Osteocyte (in vitro differentiated cells): ENCODE measurements around the gene MMP24. TPM values are rescaled to one million over a fixed set of nuclear protein-coding genes. Genes with fewer than 3 reads are reported as not detected.

Experiments
- DNase-seq: peaks from one replicate; pipeline ENCODE4 v3.0.0; 2021; ENCODE audit warnings: mixed read lengths; ENCODE audit not compliant: unreplicated experiment; ENCODE audit errors: extremely low spot score
- H3K27ac Mint-ChIP-seq: one replicate; pipeline ENCODE4 v1.8.0; 2021; ENCODE audit warnings: mild to moderate bottlenecking, mixed read lengths; ENCODE audit not compliant: unreplicated experiment
- H3K27me3 Mint-ChIP-seq: one replicate; pipeline ENCODE4 v1.8.0; 2021; ENCODE audit warnings: mixed read lengths; ENCODE audit not compliant: unreplicated experiment
- H3K36me3 Mint-ChIP-seq: one replicate; pipeline ENCODE4 v1.8.0; 2021; ENCODE audit warnings: mixed read lengths; ENCODE audit not compliant: unreplicated experiment
- H3K4me1 Mint-ChIP-seq: one replicate; pipeline ENCODE4 v1.8.0; 2021; ENCODE audit warnings: mixed read lengths; ENCODE audit not compliant: unreplicated experiment
- H3K4me3 Mint-ChIP-seq: one replicate; pipeline ENCODE4 v1.8.0; 2021; ENCODE audit warnings: mild to moderate bottlenecking, moderate library complexity, mixed read lengths; ENCODE audit not compliant: unreplicated experiment
- H3K9me3 Mint-ChIP-seq: one replicate; pipeline ENCODE4 v1.8.0; 2021; ENCODE audit warnings: mixed read lengths; ENCODE audit not compliant: unreplicated experiment
- total RNA-seq: library from RNA; stranded (reverse); gene quantifications from 2 replicates; pipeline ENCODE4 v1.2.1, GENCODE V29; 2021
- TF ChIP-seq, protein P1 (sequence below): fragments of 200-600 bp; sonication (generic); IDR thresholded peaks from 2 replicates; pipeline ENCODE4 v1.5.0; 2021; ENCODE audit warnings: antibody characterized with exemption, mild to moderate bottlenecking, moderate library complexity

Gene MMP24
- total RNA-seq, 1 donor from 2014 or later = 0.54 TPM

DNA sequence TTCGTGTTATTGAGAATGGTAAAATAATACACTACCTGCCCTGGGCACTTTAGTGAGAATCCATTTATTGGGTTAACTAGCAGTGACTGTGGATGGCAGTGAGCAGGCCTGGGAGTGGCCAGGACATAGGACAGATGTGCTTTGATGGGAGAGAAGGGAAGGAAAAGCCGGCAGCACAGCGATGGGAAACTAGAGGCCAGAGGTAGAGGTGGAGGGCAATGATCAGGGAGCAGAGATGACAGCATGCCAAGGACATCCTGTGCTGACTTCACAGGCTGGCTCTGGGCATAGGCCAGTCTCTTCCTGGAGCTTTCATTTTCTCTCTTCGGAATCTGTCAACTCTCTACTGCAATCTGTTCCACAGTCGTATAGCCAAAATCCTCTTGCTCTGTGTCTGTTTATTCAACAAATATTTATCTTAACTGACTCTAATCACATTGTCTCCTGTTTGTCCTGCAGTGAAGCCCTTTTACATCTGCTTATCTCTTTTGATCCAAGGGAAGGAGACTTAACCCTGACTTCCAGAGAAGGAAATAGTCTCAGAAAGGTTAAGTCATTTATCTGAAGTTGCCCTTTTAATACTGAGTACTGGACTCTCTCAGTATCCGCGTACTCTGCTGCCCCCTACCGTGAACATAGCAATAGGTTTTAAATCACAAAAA, 18.4 kb upstream of the MMP24 start:
- TF ChIP-seq, protein P1, sequence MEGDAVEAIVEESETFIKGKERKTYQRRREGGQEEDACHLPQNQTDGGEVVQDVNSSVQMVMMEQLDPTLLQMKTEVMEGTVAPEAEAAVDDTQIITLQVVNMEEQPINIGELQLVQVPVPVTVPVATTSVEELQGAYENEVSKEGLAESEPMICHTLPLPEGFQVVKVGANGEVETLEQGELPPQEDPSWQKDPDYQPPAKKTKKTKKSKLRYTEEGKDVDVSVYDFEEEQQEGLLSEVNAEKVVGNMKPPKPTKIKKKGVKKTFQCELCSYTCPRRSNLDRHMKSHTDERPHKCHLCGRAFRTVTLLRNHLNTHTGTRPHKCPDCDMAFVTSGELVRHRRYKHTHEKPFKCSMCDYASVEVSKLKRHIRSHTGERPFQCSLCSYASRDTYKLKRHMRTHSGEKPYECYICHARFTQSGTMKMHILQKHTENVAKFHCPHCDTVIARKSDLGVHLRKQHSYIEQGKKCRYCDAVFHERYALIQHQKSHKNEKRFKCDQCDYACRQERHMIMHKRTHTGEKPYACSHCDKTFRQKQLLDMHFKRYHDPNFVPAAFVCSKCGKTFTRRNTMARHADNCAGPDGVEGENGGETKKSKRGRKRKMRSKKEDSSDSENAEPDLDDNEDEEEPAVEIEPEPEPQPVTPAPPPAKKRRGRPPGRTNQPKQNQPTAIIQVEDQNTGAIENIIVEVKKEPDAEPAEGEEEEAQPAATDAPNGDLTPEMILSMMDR = peak; percentile 84
- H3K4me3 Mint-ChIP-seq = no peak overlapping the region
- H3K9me3 Mint-ChIP-seq = peaks cover 6% of the 10 kb centered on the region
- H3K27ac Mint-ChIP-seq = no peak overlapping the region
- peaks cover 4% of the 10 kb centered on the region for H3K36me3 Mint-ChIP-seq
- H3K27me3 Mint-ChIP-seq = no peaks in the 10 kb centered on the region
- no peaks in the 10 kb centered on the region for H3K4me1 Mint-ChIP-seq
- peak; percentile 86 for DNase-seq

DNA sequence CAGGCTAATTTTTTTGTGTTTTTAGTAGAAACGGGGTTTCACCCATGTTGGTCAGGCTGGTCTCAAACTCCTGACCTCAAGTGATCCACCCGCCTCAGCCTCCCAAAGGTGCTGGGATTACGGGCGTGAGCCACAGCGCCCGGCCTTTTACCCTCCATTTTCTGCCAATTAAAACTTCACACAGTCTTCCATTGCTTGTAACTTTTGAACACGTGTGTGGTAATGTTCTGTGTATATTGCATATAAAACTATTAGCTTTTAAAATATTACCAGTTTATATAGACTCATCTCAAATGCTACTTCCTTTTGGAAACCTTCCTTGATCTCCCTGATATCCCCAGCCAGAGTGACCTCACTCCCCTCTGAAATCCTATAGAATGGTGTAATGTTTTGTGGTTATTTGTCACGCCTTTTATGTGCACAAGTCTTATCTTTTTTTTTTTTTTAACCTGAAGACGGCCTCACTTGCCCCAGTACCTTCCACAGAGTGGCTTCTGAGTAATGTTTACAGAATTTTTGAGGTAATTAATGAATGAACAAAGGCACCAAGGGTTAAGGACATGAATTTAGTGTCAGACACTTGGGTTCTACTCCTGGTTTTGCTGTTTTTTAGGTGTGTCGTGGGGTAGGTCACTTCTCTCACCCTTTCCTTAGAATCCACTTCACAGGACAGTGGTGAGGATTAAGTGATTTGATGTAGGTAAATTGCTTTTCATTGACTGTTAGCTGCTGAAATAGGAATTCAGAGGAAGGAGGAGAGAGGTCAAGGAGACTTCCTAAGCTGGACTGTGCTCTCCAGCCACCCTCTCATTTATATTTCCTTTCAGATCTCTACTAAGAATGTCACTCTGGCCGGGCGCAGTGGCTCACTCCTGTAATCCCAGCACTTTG, 11.2 kb upstream of the MMP24 start:
- no peak overlapping the region for H3K4me3 Mint-ChIP-seq
- no peaks in the 10 kb centered on the region for H3K4me1 Mint-ChIP-seq
- no peak for DNase-seq
- H3K27me3 Mint-ChIP-seq = peaks cover 3% of the 10 kb centered on the region
- peaks cover 9% of the 10 kb centered on the region for H3K36me3 Mint-ChIP-seq
- no peak overlapping the region for H3K27ac Mint-ChIP-seq
- TF ChIP-seq, protein P1 = no peak
- no peaks in the 10 kb centered on the region for H3K9me3 Mint-ChIP-seq

DNA sequence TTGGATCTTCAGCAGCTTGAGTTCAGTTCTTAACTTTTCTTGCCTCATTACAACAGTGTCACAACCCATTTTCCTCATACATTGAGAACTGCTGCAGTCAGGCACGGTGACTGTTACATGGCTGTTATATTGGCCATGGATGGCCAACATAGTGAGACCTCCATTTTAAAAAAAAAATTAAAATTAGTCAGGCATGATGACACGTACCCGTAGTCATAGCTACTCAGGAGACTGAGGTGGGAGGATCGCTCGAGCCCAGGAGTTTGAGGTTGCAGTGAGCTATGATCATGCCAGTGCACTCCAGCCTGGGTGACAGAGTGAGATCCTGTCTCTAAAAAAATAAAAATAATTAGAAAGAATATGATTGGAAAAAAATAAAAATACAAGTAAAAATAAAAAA, 9.9 kb upstream of the MMP24 start:
- peaks cover 9% of the 10 kb centered on the region for H3K36me3 Mint-ChIP-seq
- no peak for DNase-seq
- no peak overlapping the region for H3K27ac Mint-ChIP-seq
- no peaks in the 10 kb centered on the region for H3K9me3 Mint-ChIP-seq
- H3K4me3 Mint-ChIP-seq = no peak overlapping the region
- H3K4me1 Mint-ChIP-seq = no peaks in the 10 kb centered on the region
- TF ChIP-seq, protein P1 = no peak
- H3K27me3 Mint-ChIP-seq = peaks cover 3% of the 10 kb centered on the region

DNA sequence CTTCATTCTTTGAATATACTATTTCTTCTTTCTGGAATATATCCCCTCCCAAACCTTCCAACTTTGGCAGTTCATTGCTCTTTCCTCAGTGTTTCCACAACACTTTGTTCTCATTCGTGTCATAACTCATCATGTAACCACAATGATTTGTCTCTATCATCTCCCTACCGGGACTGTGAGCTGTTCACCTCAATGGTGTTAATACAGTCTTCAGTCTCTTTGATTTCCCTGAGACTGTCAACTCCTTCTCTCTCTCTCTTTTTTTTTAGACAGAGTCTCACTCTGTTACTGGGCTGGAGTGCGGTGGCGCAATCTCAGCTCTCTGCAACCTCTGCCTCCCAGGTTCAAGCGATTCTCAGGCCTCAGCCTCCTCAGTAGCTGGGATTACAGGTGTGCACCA, 2.5 kb upstream of the MMP24 start:
- Mint-ChIP-seq H3K4me3 (no peak overlapping the region), H3K4me1 (peaks cover 15% of the 10 kb centered on the region), H3K9me3 (no peaks in the 10 kb centered on the region), H3K36me3 (peaks cover 1% of the 10 kb centered on the region), H3K27ac (no peak overlapping the region), H3K27me3 (peaks cover 20% of the 10 kb centered on the region)
- TF ChIP-seq, protein P1 = no peak
- DNase-seq = no peak

DNA sequence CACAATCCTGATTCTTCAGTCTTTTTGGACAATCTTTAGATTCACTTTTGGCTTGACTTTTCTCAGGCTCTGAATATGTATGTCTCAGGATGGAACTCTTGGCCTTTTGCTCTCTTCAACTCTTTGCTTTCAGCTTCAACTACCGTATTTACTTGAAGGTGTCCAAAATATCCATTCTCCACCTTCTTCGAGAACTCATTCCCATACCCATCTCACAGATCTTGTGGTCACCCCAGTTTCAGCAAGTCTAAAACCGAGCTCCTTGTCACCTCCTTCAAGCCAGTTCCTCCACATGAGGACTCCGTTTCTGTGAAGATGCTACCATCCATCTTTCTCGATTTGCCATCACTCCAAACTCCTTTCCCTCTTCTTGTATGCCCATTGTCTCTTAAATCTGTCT, 2.0 kb upstream of the MMP24 start:
- Mint-ChIP-seq H3K4me3 (no peak overlapping the region), H3K27me3 (peaks cover 21% of the 10 kb centered on the region), H3K36me3 (peaks cover 3% of the 10 kb centered on the region), H3K27ac (no peak overlapping the region), H3K4me1 (peaks cover 15% of the 10 kb centered on the region), H3K9me3 (no peaks in the 10 kb centered on the region)
- TF ChIP-seq, protein P1 = no peak
- DNase-seq = no peak
